GM18861 (cell line): Measurements from ENCODE around the gene SH3PXD2B.

Source experiments
- ATAC-seq: cut with Tn5 transposase; IDR thresholded peaks from one replicate; pipeline ENCODE4 v1.9.1; 2021; ENCODE audit not compliant: unreplicated experiment

Gene SH3PXD2B

DNA sequence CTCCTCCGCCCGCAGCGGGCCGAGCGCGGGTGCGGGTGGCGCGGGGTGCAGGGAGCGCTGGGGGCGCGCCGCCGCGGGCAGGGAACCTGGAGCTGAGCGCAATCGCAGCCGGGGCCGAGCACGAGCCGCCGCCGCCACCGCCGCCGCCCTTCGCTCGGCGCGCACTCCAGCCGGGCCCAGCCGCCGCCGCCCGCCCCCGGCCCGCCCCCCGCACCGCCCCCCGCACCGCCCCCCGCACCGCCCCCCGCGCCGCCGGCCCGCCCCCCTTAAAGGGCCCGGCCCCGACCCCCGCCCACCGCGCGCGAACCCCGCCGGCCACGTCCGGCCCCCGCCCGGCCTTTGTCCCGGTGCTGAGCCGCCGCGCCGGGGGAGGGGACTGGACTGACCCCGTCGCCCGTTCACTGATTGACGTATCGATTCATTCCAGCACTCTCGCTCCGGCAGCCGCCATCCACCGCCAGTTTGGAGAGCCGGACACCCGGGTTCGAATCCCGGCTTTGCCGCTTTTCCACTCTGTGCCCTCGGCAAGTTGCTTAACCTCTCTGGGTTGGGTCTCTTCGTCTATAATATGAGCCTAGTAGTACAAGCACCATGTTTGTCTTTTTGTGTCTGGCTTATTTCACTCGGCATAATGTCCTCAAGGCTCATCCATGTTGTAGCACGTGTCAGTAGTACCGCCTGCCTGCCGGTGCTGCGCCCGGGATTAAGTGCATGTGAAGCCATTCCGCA is at the start of gene SH3PXD2B:
Gene SH3PXD2B, minus strand, starts transcription at position 168 of the 729 bp plus-strand sequence. CDS start 173 bp downstream, outside the sequence.
- ATAC-seq = no peak

DNA sequence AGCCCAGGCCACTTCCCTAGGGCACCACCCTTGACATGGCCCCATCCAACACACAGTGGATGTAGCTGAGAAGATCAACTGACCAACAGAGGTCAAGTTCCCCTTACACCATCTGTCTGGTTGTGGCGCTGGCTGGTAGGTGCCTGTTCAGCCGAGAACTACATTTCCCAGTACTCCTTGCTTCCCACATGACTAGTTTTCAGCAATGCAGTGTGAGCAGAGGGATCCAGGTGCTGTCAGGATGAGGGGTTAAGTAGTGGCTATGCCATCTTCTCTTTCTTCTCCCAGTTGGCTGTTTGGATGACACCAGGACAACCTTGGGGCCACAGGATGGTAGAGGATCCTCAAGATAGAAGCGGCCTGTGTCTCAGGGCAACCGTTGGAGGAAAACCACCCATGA is 48.6 kb upstream of the SH3PXD2B start:
- no peak for ATAC-seq

DNA sequence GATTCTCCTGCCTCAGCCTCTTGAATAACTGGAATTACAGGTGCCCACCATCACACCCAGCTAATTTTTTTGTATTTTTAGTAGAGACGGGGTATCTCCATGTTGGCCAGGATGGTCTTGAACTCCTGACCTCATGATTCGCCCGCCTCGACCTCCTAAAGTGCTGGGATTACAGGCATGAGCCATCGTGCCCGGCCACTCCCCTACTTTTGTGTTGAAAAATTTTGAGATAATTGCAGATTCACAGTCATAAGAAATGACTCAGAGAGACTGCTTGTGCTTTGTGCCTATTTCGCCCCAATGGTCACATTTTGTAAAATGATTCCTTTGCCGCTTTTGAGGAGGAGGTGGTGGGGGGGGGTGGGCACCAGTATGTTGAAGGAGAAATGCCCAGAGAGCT is 48.1 kb upstream of the SH3PXD2B start:
- ATAC-seq = no peak

DNA sequence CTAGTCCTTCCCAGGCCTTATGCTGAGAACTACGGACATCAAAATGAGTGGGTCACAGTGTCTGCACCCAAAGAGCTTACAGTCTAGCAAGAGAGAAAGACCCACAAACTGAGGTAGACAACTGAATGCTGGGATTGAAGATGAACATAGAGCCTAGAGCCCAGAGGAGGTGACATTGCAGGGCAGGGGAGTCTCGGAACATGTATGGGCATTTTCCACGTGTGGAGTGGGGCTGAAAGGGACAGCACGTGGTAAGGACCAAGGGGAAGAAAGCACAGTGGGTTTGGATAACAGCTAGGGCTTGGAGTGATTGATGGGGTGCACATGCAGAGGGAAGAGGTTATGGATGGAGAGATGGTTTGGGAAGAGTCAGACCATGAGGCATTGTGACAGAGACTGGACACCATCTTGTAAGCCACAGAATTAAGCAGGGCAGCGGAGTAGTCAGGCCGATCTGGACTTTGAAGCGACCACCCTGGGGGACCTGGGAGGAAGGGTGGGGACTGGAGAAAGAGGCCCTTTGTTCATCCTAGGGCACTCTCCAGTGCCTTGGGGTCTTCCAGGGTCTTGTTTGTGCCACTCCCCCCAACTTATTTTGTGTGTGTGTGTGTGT is 47.5 kb upstream of the SH3PXD2B start:
- no peak for ATAC-seq

DNA sequence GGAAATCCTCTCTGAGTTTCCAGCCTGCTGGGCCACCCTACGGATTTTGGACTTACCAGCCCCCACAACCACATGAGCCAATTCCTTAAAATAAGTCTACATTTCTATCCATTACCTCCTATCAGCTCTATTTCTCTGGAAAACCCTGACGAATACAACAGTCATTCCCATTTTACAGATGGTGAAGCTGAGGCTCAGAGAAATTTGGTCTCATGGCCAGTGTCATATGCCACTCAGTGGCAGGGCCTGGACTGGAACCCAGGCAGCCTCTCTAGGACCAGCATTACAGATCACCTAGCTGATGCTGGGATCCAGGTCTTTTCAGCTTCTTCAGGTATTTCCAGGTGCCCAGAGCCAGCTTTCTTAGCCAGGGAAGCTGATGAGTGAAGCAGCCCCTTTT is 45.0 kb upstream of the SH3PXD2B start:
- no peak for ATAC-seq

DNA sequence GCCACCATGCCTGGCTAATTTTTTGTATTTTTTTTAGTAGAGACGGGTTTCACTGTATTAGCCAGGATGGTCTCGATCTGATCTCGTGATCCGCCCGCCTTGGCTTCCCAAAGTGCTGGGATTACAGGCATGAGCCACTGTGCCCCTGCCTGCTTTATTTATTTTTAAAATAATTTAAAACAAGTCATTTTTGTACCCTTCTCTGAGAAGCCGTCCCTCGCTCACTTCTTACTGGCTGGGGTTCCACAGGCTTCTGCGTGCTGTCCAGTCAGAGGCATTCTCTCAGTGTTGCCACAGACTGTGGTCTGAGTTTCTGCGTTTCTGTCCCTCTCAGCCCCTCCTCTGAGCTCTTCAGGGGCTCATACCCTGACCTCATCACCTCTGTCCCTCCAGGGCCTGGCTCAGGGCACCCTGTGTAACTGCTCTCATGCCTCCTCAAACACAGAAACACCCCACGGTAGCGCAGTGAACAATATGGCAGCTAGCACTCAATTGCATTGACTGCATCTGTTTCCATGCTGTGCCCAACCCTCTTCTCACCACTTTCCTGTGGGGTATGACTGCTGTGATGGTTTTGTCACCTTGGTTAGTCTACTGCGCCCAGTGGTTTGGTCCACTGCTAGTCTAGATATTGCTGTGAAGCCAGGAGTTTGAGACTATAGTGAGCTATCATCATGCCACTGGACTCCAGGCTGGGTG is 44.3 kb upstream of the SH3PXD2B start:
- ATAC-seq = no peak

DNA sequence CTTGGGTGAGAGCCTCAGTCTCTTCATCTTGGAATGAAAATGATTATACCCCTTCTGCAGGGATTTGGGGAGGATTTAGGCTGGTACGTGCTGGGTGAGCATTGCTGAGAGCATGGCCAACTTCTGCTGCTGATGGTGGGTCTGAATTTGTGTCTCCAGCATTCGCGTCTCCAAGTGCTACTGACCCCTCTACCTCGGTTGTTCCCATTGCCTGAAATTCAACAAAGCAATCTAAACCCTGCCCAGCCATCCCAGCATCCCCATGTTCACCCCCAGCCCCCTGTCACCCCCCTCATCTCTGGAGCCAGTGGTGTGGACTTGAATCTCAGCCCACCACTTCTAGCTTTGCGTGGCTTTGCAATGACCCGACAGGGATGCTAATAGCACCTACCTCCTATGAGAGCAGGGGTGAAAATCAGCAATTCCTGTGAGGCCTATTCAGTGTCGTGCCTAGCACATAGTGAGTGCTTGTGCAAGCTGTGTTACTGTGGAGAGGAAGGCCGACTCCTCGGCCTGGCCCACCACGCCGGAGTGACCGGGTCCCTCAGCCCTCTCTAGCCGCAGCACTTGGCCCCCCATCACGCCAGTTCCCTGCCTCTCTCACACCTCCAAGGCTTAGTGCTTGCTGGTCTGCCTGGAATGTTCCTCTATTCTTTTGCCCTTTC is 43.4 kb upstream of the SH3PXD2B start:
- ATAC-seq = no peak

DNA sequence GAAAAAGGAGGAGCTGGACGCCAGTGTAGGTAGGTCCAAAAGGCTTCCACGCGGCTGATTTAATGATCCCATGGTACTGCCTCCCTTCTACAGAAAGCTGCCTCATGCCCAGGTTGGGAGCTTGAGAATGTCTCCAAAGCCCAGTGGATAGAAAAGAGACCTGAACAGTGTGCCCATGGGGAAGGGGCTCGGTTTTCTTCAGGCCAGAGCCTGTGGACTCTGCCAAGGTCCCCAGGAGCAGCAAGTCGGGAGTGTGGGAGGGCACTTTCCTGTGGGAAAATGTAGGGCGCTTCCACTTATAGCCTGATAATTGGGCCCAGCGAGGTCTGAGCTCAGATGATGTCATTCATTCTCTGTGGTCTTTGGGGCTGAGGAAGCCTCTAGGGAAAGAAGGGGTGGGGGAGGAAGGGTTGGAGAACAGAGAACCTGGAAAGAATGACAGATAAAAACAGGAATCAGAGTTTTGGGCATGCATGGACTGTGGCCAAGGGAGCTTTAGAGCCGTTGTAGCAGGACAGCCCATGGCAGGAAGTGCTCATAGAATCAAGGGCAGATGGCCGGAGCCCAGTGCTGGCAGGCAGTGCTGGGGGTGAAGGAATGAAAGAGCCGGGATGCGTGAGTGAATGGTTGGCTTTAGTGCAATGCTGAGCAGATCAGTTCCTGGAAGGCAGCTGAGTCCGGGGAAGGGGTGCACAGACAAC is 42.5 kb upstream of the SH3PXD2B start:
- no peak for ATAC-seq

DNA sequence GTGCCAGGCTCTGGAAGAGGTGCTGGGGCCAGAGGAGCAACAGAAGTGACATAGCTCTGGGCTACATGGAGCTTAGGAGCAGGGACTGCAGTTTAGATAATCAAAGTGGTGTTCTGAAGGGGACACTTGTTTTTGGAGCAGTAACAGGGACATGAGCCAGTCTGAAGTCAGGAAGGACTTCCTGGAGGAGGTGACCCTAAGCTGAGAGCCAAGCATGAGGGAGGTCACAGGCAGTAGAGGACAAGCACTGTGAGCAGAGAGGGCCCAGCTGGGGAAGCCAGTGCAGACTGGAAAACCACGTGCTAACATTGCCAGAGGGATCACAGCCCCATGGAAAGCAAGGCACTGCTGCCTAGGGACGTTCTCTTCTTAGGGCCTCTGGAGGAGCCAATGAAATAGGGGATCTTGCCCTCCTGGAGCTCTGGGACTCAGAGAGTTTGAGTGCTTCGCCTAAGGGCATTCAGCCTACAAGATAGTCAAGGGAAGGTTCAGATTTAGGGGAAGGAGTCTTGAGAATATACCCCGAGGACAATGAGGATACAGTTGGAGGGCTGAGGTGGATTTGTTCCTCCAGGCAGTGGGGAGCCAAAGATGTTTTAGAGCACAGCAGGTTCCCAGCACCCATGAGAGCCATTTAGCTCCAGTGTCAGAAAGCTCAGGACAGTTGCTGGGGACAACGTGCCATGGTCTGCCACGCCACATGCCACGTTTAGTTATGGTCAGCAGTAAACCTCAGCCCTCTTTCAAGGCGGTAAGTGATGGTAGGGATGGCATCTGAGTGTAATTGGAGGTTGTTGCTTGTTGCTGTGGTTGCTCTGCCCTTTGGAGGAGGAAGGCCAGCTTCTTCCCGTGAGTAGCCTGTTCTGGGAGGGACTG is 40.5 kb upstream of the SH3PXD2B start:
- ATAC-seq = no peak

DNA sequence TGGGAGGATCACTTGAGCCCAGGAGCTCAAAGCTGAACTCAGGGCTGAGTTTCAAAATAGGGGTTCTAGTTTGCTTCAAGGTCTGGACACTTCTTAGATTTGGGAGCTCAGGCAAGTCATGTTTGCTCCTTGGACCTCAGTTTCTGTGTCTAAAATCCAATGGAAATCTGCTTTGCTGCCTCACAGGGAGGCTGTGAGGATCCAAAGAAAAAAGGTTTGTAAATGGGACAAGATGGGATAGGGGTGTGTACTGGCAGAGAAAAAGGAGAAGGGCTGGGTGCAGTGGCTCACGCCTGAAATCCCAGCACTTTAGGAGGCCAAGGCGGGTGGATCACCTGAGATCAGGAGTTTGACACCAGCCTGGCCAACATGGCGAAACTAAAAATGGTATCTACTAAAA is 39.6 kb upstream of the SH3PXD2B start:
- no peak for ATAC-seq

DNA sequence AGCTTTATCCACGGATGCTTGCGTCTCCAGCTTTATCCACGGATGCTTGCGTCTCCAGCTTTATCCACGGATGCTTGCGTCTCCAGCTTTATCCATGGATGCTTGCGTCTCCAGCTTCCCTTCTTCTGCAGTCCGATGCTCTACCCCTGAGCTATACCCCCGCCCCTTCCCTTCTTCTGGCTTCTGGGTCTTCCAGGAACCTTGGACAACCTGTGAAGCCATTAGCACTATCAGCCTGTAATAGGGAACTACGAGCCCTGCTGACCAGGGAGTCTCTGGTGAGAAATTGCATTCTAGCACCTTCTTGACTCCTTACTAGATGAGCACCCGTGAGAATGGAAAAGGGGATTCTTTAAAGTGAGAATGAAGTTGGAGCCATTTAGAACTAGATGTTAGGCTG is 39.1 kb upstream of the SH3PXD2B start:
- no peak for ATAC-seq

DNA sequence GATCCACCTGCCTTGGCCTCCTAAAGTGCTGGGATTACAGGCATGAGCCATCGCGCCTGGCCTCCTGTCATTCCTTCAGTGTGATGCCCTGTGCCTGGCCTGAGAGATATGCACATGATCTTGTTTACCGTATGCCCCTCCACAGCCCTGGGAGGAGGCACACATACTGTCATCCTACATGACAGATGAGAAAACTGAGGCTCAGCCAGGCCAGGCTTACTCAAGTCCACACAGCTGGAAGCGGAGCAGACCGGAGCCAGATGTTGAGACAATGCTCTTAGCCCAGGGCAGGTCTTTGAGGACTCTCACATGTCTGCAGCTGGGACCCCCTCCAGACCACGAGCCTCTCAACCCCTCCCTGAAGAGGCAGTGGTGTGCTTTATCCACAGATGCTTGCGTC is 38.7 kb upstream of the SH3PXD2B start:
- ATAC-seq = no peak

DNA sequence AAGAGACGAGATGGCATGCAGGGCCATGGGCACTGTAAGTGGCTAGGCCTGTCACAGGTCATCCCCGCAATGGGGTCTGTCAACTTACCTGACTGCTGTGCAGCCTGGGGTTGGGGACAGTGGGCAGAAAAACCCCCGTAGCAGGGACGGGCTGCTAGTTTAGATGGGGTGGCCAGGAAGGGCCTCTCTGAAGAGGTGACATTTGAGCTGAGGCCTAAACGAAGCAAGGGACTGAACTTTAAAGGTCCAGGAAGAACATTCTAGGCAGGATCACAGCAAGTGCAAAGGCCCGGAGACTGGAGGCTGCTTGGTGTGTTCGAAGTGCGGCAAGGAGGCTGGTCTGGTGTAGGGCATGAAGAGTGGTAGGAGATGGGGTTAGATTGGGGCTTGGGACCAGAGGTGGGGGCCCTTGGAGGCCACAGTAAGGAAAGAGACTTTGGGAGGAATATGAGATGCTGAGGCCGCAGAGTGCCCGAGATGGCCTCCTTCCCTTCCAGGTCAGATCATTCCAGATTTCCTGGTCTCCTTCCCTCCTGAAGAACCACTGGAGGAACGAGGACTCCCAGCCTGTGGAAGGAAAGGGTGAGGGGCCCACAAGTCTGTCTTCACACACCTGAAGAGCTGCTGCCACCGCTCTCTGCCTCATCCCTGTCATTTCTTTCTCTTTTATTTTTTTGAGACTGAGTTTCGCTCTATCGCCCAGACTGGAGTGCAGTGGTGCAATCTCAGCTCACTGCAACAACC is 37.9 kb upstream of the SH3PXD2B start:
- ATAC-seq = no peak

DNA sequence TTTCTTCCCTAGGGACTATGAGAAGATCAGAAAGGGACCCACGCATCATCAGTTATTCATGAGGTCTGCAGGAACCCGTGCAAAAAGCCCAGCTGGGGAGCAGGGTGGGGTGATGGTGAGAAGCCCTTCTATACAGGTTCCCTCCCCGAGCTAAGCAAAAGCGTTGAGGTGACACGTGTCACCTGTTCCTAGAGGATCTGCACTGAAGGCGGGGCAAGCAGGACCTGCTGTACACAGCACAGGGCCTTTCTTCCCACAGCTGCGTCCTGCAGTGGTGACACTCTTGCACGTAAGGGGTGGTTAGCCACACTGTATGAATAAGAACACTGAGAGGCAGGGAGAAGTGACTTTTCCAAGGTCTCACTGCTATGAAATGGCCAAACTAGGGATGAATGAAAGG is 37.2 kb upstream of the SH3PXD2B start:
- no peak for ATAC-seq

DNA sequence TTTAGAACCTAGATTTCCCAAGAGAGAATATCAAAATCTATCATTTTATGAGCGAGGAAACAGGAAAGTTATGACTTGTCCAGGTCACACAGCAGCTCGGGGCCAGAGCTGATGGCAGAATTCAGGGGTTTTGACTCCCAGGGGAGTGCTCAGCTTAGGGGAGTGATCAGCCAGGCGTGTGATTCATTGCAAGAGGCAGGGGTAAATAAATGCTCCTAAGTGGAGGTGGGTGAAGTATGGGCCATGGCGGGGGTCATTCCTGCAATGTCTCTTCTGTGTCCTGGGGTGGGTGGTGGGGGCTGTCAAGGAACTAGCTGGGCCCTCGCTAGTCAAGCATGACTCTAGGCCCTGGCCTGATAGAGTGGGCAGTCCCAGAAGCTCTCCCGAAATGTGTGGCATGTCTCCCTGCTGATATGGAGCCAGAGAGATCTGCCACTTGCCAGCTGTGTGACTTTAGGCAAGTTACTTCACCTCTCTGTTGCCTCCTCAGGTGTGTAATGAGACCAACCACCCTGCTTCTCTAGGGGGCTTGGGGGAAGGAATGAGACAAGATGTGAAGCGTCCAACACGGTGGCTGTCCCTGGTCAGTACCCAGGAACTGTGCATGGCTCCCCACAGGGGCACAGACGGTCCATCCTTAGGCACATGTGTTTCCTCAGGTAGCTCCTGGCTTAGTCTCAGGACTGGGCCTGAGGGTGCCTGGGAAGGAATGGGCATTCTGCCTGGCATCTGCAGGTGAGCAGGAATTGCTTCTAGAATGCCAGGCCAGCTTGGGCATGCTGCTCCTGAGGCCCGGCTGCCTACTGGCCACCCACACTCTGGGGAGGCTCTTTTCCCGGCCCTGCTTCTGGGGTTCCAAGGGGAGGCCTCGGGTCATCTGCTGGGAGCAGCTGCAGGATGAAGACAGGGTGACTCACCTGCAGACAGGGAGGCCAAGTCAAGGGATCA is 36.5 kb upstream of the SH3PXD2B start:
- no peak for ATAC-seq

DNA sequence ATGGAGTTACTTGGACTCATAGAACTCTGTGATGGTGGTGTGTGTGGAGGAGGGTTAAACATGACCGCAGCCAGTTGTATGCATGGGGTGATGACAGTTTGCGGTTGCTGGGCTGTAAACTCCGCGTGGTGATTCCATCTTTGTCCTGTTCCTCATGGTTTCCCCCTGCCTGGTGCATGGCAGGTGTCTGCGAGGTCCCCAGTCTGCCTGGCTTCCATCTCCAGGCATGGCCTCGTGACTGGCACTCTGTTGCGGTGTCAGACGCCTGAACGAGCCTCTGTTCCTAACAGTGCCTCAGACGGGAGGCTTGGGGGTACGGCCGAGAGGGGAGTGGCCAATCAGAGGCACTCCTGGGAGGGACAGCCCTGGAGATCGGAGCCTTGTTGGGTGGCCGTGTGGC is 33.9 kb upstream of the SH3PXD2B start:
- ATAC-seq = no peak

DNA sequence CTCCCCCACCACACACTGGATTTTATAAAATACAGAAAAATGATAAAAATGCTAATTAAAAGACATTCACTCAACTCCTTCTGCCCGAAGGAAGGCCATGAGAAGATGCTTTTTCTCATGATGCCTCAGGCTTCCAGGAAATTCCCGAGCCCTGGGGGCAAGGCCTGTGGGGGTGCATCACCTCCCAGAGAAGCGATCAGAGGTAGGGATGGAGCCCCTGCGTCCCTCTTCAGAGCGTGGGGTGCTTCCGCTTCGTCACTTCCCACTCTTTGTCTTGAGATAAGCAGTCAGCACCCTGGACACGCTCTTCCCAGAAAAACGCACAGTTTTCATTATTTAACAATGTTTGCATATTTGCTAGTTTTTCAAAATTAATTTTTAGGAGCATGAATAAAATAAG is 33.3 kb upstream of the SH3PXD2B start:
- no peak for ATAC-seq

DNA sequence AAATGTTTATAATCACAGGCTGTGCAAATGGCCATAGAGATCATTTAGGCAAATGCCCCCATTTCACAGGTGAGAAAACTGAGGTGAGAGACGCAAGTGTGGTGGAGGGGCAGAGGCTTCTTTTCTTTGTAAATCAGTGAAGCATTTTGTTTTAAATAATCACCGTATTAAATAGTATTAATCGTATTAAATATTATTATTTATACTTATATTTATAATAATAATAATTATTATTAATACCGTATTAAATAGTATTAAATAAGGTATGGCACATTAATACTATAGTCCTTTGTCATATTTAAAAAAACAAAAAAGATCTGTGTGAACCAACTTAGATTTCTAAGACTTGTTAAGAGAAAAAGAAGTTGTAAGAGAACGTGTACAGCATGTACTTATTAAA is 32.6 kb upstream of the SH3PXD2B start:
- no peak for ATAC-seq
